Posterior cingulate gyrus (tissue), 11 donors: ENCODE data around the gene ADAMTS14.

Experiments used
- DNase-seq, 10 donors: peaks; one replicate each; pipeline versions ENCODE4 v3.0.0 to v3.0.0-alpha.2; 2020 to 2021; ENCODE audit warnings: mixed read lengths in 3 of 10
- intact Hi-C: fragments of 100-400 bp; cut with DNase I; formaldehyde crosslinking; loops from one replicate; pipeline ENCODE4 v1.15.1; 2023

ADAMTS14 gene

DNA sequence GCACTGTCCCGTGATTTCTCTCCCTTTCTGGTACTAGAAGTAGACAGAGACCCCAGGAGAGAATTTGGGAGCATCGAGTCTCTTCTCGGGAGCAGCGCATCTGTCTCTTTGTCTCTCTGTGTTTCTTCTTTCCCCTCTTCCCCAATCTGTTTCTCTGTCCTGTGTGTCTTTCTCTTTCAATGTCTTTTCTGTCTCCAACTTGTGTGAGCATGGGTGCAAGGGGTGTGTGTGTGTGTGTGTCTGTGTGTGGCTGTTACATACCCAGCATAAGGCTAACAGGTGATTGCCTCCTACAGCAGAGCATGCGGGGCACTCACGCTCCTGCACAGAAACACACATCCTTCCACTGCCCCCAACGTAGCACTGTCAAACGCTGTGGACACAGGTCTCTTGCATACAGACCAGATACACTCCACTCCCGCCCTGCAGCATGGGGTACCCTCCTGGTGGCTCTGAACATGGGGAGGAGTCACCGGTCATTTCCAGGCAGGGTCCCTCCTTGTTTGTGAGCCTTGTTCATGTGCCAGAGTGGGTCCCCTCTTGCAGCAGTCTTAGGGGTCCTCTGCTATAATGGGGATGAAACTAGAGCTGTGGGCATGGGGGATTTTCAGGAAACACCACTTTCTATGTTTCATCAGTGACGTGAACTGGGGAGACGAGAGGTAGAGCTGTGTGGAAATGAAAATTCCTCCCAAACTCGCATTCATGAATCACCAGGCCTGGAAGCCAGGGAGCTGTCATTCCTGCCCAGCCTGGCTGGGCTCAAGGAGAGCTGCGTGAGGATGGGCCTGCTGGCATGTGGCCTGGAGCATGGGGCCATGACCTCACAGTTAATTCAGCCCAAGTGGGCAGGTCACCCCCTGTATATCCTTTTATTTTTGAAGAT, 980 bp downstream of the ADAMTS14 start:
- peak in 2 of 10 donors; percentile 65 to 79 for DNase-seq
- intact Hi-C loops = loop anchor here (5.0 to 10.0 kb wide), 2 partner anchors 84 to 118 kb away; no protein-coding TSS in a partner anchor

DNA sequence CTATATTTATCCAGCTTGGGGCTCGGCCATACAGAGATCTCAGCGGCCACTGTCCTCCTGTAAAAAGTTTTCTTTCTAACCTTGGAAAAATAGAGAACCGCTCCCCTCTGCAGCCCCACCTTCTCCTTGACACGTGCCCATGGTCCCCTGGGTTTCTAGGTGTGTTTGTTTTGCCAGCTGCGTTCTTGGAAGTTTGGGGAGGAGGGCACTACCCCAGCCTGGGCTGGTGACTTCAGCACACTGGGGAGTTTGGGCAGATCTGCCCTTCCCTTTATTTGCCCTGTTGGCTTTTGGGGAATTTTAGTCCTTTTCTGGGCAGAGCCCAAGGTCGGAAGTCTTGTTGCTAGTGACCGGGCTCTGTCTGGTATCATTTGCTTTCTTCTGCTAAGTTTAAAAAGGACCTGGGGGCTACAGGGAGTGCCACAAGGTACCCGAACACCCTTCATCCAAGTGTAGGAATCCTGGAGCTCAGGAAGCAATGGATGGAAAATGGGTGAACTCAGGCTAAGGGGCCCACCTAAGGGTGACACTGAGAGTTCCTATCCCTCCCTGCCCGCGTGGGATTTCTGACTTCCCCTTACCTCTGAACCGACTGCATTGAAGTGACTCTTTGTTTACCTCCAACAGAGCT, 1.7 kb downstream of the ADAMTS14 start:
- intact Hi-C loops = loop anchor here (5.0 to 10.0 kb wide), 2 partner anchors 83 to 119 kb away; no protein-coding TSS in a partner anchor
- no peak for DNase-seq

DNA sequence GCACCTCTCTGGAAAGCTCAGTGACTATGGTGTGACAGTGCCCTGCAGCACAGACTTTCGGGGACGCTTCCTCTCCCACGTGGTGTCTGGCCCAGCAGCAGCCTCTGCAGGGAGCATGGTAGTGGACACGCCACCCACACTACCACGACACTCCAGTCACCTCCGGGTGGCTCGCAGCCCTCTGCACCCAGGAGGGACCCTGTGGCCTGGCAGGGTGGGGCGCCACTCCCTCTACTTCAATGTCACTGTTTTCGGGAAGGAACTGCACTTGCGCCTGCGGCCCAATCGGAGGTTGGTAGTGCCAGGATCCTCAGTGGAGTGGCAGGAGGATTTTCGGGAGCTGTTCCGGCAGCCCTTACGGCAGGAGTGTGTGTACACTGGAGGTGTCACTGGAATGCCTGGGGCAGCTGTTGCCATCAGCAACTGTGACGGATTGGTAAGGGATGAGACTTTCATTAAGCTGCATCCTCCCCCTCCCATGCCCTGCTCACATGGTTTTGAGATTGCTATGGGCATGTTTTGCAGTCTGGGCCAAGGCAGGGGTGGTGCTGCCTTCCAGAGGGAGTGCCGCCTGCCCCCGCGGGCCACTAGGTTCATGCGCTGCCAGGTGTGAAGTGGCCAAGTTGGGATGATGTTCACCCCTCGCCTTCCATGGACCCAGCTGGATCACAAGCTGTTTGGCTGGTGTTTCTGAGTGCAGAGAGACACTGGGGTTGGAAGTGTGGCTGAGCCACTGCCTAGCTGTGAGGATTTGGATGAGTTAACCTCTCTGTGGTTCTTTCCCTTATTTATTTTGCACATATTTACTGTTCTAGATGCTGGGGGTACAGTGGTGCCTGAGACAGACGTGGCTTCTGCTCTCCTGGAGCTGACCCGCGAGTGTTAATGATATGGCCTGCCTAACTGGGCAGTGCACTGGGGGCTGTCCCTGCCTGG, 2.5 kb downstream of the ADAMTS14 start:
- DNase-seq = peak in 2 of 10 donors; percentile 74 to 75
- intact Hi-C loops = loop anchor here (5.0 to 10.0 kb wide), 2 partner anchors 82 to 120 kb away; no protein-coding TSS in a partner anchor

DNA sequence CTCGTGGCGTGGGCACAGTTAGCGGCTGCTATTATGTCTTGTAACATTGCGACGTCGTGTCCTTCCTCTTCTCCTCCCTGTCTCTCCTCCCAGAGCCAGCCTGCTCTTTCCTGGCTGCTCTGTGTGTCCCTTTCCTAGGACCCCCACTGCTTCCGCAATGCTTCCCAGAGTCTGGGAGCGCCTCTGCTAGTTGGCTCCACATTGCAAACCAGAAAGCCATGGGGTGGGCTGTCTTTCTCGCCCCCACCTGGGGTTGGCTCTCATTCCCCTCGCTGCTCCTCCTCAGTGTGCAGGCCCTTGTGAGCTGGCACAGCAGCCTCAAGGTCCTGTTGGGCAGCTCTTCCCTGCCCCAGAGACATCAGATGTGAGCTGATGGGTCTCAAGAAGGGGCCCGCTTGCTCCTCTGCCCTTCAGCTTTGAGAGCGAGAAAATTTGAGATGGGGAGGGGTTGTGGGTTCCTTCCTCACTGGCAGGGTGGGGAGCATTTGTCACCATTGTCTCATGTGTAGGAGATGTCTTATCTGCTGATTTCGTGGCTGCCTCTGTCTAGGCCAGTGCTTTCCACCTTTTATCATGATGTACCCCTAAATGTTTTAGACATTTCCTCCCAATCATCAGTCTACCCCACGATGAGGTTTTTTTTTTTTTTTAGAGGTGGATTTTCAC, 3.3 kb downstream of the ADAMTS14 start:
- DNase-seq = peak in 1 of 10 donors; percentile 55
- intact Hi-C loops = loop anchor here (10.0 kb wide), 1 partner anchor 121 kb away; no protein-coding TSS in a partner anchor

DNA sequence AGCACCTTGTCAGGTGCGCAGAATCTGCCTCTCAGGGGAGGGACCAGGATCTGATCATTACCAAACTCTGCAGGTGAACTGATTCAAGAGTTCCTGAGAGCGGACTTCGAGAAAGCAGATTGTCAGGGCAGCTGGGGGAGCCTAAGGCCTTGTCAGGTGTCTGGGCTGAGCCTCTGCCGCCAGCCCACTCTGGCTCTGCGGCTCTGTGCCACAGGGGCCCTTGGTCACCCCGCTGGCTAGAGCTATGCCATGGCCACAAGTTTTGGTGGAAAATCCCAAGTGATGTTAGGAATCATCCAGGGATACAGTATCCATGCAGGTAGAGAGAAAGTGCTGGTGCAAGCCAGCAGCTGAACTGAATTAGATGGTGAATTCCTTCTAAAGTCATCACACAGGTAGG, 4.2 kb downstream of the ADAMTS14 start:
- peak in 1 of 10 donors; percentile 59 for DNase-seq
- intact Hi-C loops = loop anchor here (10.0 kb wide), 1 partner anchor 122 kb away; no protein-coding TSS in a partner anchor

DNA sequence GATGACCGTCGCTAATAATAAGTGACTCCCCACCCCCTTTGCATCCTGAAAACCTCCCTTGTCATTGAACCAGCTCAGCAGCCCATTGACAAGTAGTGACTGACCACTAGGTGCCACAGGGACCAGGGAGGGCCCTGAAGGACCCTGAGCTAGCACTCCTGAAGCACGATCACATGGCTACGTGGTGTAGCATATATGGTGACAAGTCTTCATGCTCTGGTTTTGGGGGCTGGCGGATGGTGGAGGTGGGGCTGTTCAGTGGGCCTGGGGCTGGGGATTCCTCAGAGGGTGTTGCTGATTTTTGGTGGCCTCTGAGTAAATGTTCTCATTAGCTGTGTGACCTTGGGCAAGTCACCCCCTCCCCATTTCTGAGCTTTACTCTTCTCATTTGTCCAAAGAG, 4.7 kb downstream of the ADAMTS14 start:
- intact Hi-C loops = loop anchor here (10.0 kb wide), 1 partner anchor 122 kb away; no protein-coding TSS in a partner anchor
- peak in 2 of 10 donors; percentile 51 to 55 for DNase-seq

DNA sequence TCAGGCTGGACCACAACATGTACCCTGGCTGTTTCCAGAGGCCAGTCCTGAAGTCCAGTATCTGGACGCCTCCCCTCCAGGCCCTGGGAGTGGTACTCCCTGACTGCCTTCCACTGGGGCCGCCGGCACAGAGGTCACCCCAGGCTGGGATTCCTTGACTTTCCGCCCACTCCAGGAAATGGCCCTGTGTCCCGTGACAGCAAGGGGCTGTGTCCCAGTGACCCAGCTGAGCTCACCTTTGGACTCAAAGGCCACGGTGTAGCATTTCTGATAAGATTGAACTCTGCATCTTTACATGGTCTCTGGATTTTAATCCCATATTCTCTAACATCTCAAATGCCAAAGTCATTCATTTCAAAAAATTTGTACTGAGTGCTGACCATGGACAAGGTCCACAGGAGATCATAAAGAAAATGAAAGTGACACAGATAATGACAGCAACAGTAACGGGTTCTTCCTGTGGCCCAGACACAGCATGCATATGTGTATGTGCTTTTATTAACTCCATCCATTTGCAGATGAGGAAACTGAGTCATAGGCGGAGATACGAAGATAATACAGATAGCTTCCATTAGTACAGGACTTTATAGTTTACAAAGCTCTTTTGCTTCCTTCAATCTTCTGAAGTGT, 5.4 kb downstream of the ADAMTS14 start:
- peak in 2 of 10 donors; percentile 35 to 68 for DNase-seq
- intact Hi-C loops = loop anchor here (10.0 kb wide), 1 partner anchor 123 kb away; no protein-coding TSS in a partner anchor

DNA sequence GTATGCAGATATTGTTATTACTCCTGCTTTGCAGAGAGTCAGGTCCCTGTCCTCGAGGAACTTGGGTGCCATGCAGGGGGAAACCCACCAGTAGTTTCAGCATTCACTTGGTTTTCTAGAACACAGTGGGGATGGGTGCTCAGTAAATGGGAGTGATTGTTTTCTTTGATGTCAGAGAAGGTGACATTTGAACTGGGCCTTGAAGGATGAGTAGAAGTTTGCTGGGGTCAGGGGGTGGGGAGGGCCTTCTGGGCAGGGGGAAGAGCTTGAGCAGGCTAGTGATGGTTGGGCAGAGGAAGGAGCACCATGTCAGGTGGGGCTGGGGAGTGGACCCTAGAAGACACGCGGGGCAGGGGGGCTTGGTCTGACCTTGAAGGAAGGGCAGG, 5.9 kb downstream of the ADAMTS14 start:
- intact Hi-C loops = loop anchor here (10.0 kb wide), 1 partner anchor 123 kb away; no protein-coding TSS in a partner anchor
- DNase-seq = peak in 1 of 10 donors; percentile 33

DNA sequence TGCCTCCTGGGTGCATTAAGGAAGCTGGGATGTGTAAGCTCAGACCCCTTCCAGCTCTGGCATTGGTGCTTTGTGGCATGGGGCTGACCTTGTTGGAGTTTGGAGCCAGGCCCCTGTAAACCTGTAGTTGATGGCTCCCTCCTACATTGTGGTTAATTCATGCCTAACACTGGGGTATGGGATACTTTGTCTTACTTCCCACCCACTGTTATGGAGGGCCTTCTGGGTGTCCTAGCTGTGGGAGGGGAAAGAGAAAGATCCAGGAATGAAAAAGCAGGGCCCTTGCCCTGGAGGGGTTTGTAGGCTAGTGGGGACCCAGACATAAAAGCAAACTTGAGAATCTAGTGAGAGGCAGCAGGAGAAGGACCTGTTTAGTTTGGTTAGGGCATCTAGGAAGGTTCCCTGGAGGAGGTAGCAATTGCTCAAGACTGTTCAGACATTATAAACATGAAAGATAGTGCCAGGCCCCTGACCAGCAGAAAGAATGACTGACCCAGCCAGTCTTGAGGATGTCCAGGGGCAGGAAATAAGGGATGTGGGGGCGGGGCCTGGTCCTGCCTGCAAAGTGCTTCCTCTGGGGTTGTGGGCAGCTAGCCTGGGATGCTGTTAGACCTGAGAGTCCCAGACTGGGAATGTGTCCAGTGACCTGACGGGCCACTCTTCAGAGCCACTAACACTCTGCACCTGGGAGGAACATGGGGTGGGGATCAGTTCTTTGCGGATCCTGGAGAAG, 6.6 kb downstream of the ADAMTS14 start:
- intact Hi-C loops = loop anchor here (10.0 kb wide), 1 partner anchor 124 kb away; no protein-coding TSS in a partner anchor

DNA sequence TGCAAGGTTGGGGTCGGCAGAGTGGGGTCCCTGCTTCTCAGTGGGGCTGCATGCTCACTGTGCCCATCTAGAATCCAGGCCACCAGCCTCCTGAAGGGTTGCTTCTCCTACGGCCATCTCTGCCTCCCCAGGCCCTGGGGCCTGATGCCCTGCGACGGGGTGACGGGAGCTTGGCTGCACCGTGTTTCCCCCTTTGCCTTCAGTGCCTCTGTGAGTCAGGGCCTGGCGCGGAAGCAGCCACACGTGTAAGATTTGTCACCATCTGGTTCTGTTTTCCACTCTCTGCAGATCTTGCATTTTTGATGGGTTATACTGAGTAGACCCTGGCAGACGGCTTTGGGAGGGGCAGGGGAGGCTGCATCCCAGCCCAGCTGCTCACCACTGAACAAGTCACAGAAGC, 7.2 kb downstream of the ADAMTS14 start:
- intact Hi-C loops = loop anchor here (10.0 kb wide), 1 partner anchor 125 kb away; no protein-coding TSS in a partner anchor
- peak in 2 of 10 donors; percentile 79 to 84 for DNase-seq

More for the DNA sequence above, 6.6 kb downstream of the ADAMTS14 start:
- peak in 1 of 10 donors; percentile 31 for DNase-seq

DNA sequence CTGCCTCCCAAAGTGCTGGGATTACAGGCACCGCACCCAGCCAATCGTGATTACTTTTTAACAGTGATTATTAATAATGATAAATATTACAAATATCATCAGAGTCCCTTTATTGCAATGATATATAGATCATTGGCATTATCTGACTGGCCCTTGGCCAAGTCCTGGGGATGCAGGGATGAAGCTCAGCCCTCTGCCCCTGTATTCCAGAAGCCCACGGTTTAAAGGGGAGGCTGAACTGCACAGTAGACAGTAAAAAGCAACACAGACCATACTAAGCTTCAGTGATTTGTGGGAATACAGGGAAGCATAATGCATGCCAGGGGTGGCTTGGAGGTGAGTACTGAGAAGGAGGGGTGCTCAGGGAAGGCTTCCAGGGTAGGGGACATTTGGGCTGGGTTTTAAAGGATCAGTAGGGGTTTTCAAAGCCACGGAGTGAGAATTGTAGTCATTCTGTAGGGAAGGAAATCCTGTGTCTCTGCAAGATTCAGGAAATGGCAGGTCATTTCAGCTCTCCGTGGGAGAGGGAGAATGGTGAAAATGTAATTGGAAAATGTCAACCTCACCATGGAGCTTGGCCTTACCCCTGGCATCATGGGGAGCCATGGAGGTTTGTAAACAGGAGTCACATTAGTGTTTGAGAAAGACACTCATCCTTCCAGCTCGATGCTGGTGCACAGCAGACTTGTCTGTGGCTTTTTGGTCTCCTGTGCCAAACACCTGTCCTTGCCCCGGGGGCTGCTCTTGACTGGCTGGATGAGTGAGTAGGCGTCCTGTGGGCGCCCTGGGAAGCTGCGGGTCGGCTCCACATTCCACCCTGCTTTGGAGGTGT, 8.8 kb downstream of the ADAMTS14 start:
- DNase-seq = peak in 1 of 10 donors; percentile 7

DNA sequence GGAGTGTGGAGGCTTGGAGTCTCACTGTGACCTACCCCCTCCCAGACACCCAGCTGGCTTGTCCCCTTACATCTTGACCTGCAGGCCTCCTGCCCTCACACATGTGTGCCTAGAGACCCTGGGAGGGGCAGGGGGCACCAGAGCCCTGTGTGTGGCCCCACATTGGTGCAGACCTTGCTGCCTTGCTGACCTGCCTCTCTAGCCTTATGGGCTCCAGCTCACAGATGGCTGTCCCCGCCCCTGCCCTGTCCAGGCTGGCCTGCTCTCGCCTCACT, 9.4 kb downstream of the ADAMTS14 start:
- intact Hi-C loops = no loop called here
- DNase-seq = peak in 2 of 10 donors; percentile 65

More for the DNA sequence above, 8.8 kb downstream of the ADAMTS14 start:
- intact Hi-C loops = no loop called here

DNA sequence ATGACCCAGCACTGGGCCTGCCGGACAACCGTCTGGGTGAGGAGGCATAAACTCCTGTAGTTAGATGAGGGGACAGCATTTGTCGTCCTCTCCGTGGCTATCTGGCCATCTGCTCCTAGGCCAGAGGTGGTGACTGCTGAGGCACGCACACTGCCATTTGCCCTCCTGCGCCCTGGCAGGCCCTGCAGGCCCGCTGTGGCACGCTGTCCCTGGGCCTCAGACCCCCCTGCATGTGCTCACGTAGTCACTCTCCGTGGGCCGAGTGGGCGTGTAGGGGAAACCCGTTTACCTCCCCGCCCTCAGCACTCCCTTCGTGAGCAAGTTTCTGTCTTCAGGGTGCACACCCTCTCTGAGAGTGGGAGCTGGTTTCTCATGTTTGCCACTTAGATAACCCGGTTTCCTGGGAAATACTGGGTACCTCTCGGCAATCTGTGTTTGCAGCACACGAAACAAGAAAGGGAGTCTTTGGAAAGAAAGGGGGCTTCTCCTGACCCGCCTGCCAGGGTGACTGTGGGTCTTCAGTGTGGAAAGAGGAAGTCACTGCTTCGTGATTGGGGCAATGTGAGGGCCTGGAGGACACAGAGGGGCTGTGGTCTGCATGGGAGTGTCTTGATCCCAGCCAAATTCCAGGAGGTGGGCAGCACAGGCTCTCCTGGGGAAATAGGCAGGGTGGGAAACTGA, 10.8 kb downstream of the ADAMTS14 start:
- DNase-seq = peak in 2 of 10 donors; percentile 67 to 72
- intact Hi-C loops = no loop called here

DNA sequence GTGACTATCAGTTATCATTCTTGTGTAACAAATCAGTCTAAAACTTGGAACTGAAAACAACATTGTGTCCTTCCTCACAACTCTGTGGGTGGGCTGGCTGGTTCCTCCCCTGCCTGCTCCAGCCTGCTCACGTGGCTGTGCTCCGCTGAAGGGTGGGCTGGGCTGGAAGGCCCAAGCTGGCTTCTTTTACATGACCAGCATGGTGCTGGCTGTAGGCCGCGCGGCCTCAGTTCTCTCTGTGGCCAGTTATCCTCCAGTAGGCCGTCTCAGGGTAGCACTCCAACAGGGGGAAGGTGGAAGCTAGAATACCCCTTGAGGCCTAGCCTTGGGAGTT, 11.3 kb downstream of the ADAMTS14 start:
- peak in 2 of 10 donors; percentile 60 to 70 for DNase-seq
- intact Hi-C loops = no loop called here

DNA sequence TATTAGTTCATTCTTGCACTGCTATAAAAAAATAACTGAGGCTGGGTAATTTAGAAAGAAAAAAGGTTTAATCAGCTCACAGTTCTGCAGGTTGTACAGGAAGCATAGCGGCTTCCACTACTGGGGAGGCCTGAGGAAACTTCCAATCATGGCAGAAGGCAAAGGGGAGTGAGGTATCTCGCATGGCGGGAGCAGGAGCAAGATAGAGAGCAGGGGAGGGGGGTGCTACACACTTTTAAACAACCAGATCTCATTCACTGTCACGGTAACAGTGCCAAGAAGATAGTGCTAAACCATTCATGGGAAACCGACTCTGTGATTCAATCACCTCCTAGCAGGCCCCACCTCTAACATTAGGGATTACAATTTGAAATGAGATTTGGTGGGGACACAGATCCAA, 11.6 kb downstream of the ADAMTS14 start:
- intact Hi-C loops = no loop called here
- no peak for DNase-seq

DNA sequence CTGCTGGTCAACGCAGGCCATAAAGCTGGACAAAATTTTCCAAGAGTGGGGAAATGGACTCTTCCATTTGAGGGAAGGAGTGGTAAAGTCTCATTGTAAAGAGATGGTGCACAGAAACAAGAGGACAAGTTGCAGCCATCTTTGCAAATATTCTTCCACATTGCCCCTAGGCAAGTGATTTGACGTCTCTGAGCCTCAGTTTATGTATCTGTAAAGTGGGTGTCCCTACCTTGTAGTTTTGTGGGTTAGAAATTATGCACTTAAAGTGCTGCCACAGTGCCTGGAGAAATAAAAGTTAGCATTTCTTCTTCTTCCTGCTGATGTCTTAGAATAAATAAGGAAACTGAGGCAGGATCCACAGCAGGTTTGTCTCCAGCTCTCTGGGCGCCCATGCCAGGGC, 12.1 kb downstream of the ADAMTS14 start:
- no peak for DNase-seq
- intact Hi-C loops = no loop called here
